H1 (cell line): ENCODE results near the gene ROPN1. TPM values are rescaled to one million over a fixed set of nuclear protein-coding genes. Genes with fewer than 3 reads are reported as not detected.

Source experiments
- CTCF ChIA-PET: fragments of 300-600 bp; sonication (Branson Sonifier 250); formaldehyde crosslinking; loops from one replicate; lab custom pipeline; 2021; ENCODE audit not compliant: partially characterized antibody; lab: Charles Lee
- POLR2A ChIA-PET: fragments of 300-600 bp; sonication (Branson Sonifier 250); formaldehyde crosslinking; loops from one replicate; lab custom pipeline; 2021; ENCODE audit warnings: inconsistent platforms; ENCODE audit not compliant: partially characterized antibody; lab: Charles Lee
- DNase-seq, 2 experiments: peaks; one replicate each; pipeline versions ENCODE4 v3.0.0 to v3.0.0-alpha.2; 2010 to 2022; ENCODE audit warnings: low spot score in 2 of 2, low read depth in 1 of 2, mixed read lengths in 1 of 2
- FAIRE-seq: peaks from 2 replicates; lab custom pipeline; 2011; peaks lifted over from hg19 to GRCh38; lab: Jason Lieb, UNC
- H2AFZ ChIP-seq: 2 replicates; pipeline ENCODE4 v1.8.1; 2012; ENCODE audit warnings: low read length, inconsistent platforms
- H2AK5ac ChIP-seq: 2 replicates; pipeline ENCODE4 v1.6.1; 2013; ENCODE audit warnings: low read depth, low read length
- H2BK120ac ChIP-seq: replicated peaks from 2 replicates; pipeline ENCODE3; 2013; ENCODE audit warnings: low read depth, low read length, inconsistent platforms
- H2BK12ac ChIP-seq: 2 replicates; pipeline ENCODE4 v1.6.1; 2013; ENCODE audit warnings: low read depth, low read length
- H2BK15ac ChIP-seq: 2 replicates; pipeline ENCODE4 v1.6.1; 2013; ENCODE audit warnings: low read length
- H2BK20ac ChIP-seq: 2 replicates; pipeline ENCODE4 v1.6.1; 2013; ENCODE audit warnings: low read length
- H2BK5ac ChIP-seq: 2 replicates; pipeline ENCODE4 v1.6.1; 2013; ENCODE audit warnings: low read depth, low read length
- H3K14ac ChIP-seq: 2 replicates; pipeline ENCODE4 v1.6.1; 2013; ENCODE audit warnings: inconsistent platforms; ENCODE audit not compliant: insufficient read length
- H3K18ac ChIP-seq: 2 replicates; pipeline ENCODE4 v1.6.1; 2013; ENCODE audit warnings: low read length; ENCODE audit errors: extremely low read depth
- H3K23ac ChIP-seq: 2 replicates; pipeline ENCODE4 v1.6.1; 2013; ENCODE audit warnings: inconsistent platforms; ENCODE audit not compliant: insufficient read length
- H3K23me2 ChIP-seq: 2 replicates; pipeline ENCODE4 v1.6.1; 2013; ENCODE audit warnings: low read depth, low read length
- H3K27ac ChIP-seq: 2 replicates; pipeline ENCODE4 v1.6.1; 2011; ENCODE audit warnings: low read depth, low read length, inconsistent platforms
- H3K27me3 ChIP-seq, 4 experiments: replicated peaks in 1 of 4; 1 replicate in 1 of 4; 2 replicates in 3 of 4; pipeline versions ENCODE4 v1.6.1 to v1.8.1; 2011 to 2013; ENCODE audit warnings: low read length in 3 of 4, mild to moderate bottlenecking in 3 of 4, inconsistent platforms in 2 of 4, mixed read lengths in 2 of 4, moderate library complexity in 1 of 4; ENCODE audit not compliant: control insufficient read depth in 3 of 4, insufficient read depth in 3 of 4; ENCODE audit errors: extremely low read depth in 1 of 4
- H3K36me3 ChIP-seq, 4 experiments: 2 replicates each; pipeline versions ENCODE4 v1.6.1 to v1.8.1; 2011 to 2013; ENCODE audit warnings: mild to moderate bottlenecking in 4 of 4, low read length in 3 of 4, moderate library complexity in 2 of 4, control low read depth in 1 of 4, inconsistent platforms in 1 of 4; ENCODE audit not compliant: insufficient read depth in 4 of 4, control insufficient read depth in 2 of 4
- H3K4ac ChIP-seq: replicated peaks from 2 replicates; pipeline ENCODE3; 2013; ENCODE audit warnings: low read length, low read depth, mixed read lengths, inconsistent platforms; ENCODE audit not compliant: insufficient read length
- H3K4me1 ChIP-seq, 4 experiments: replicated peaks in 1 of 4; 1 replicate in 1 of 4; 2 replicates in 3 of 4; pipeline versions ENCODE4 v1.6.1 to v1.8.1; 2011 to 2013; ENCODE audit warnings: low read length in 3 of 4, inconsistent platforms in 2 of 4, mixed read lengths in 1 of 4; ENCODE audit not compliant: insufficient read depth in 4 of 4, control insufficient read depth in 3 of 4
- H3K4me2 ChIP-seq, 2 experiments: 2 replicates each; pipeline versions ENCODE4 v1.6.1 to v1.8.1; 2011 to 2013; ENCODE audit warnings: low read depth in 2 of 2, low read length in 2 of 2, control low read depth in 1 of 2, inconsistent platforms in 1 of 2, mild to moderate bottlenecking in 1 of 2; ENCODE audit not compliant: insufficient read depth in 1 of 2
- H3K4me3 ChIP-seq, 4 experiments: fragments of 200-600, 300-600 bp in 1 of 4; sonication (generic), shearing (Covaris generic), sonication (Bioruptor Twin) in 1 of 4; 2 replicates each; pipeline versions ENCODE4 v1.5.1 to v1.8.1; 2011 to 2016; ENCODE audit warnings: low read length in 4 of 4, low read depth in 3 of 4, control low read depth in 2 of 4, inconsistent platforms in 2 of 4, mild to moderate bottlenecking in 2 of 4, mixed read lengths in 1 of 4, moderate library complexity in 1 of 4; ENCODE audit not compliant: insufficient read depth in 2 of 4; ENCODE audit errors: extremely low read depth in 1 of 4
- H3K56ac ChIP-seq: replicated peaks from 2 replicates; pipeline ENCODE3; 2013; ENCODE audit warnings: low read depth, mild to moderate bottlenecking, mixed read lengths, low read length, inconsistent platforms; ENCODE audit not compliant: insufficient read length
- H3K79me1 ChIP-seq: 2 replicates; pipeline ENCODE4 v1.6.1; 2013; ENCODE audit warnings: low read depth, low read length, control low read depth
- H3K79me2 ChIP-seq, 2 experiments: 2 replicates each; pipeline versions ENCODE4 v1.6.1 to v1.8.1; 2012 to 2013; ENCODE audit warnings: low read length in 2 of 2, mild to moderate bottlenecking in 2 of 2, inconsistent platforms in 1 of 2; ENCODE audit not compliant: insufficient read depth in 2 of 2, control insufficient read depth in 1 of 2
- H3K9ac ChIP-seq, 4 experiments: replicated peaks in 1 of 4; 1 replicate in 1 of 4; 2 replicates in 3 of 4; pipeline versions ENCODE4 v1.6.1 to v1.8.1; 2011 to 2013; ENCODE audit warnings: low read depth in 3 of 4, low read length in 3 of 4, control low read depth in 2 of 4, mild to moderate bottlenecking in 2 of 4, moderate library complexity in 2 of 4, inconsistent platforms in 1 of 4; ENCODE audit errors: extremely low read depth in 1 of 4
- H3K9me3 ChIP-seq, 2 experiments: 2 replicates each; pipeline versions ENCODE4 v1.6.1 to v1.8.1; 2012 to 2013; ENCODE audit warnings: mild to moderate bottlenecking in 2 of 2, moderate library complexity in 2 of 2, control low read depth in 1 of 2, inconsistent platforms in 1 of 2, low read depth in 1 of 2, low read length in 1 of 2, mixed read lengths in 1 of 2; ENCODE audit not compliant: insufficient read depth in 2 of 2
- H4K20me1 ChIP-seq, 2 experiments: replicated peaks in 1 of 2; 2 replicates each; pipeline versions ENCODE3 to v1.8.1; 2011 to 2013; ENCODE audit warnings: inconsistent platforms in 2 of 2, low read length in 2 of 2, mild to moderate bottlenecking in 1 of 2; ENCODE audit not compliant: insufficient read depth in 2 of 2, control insufficient read depth in 1 of 2
- H4K5ac ChIP-seq: 2 replicates; pipeline ENCODE4 v1.6.1; 2013; ENCODE audit warnings: low read length, low read depth, mixed read lengths, inconsistent platforms; ENCODE audit not compliant: insufficient read length
- H4K8ac ChIP-seq: 2 replicates; pipeline ENCODE4 v1.8.0; 2013; ENCODE audit warnings: mild to moderate bottlenecking, moderate library complexity, low read length, inconsistent platforms; ENCODE audit not compliant: insufficient read depth; ENCODE audit errors: extremely low read depth
- H4K91ac ChIP-seq: replicated peaks from 2 replicates; pipeline ENCODE3; 2013; ENCODE audit warnings: low read length, mixed read lengths, inconsistent platforms; ENCODE audit not compliant: insufficient read length
- ASH2L ChIP-seq: fragments of 200-600, 300-600 bp; sonication (generic); IDR thresholded peaks from one replicate; pipeline ENCODE4 v1.7.1; 2017; ENCODE audit warnings: low read length
- CHD2 ChIP-seq: IDR thresholded peaks from 2 replicates; pipeline ENCODE4 v1.6.1; 2012; ENCODE audit warnings: low read length, improper control_type of control experiment
- MAFK ChIP-seq: IDR thresholded peaks from 2 replicates; pipeline ENCODE4 v1.6.1; 2012; ENCODE audit warnings: low read depth, mild to moderate bottlenecking, improper control_type of control experiment, low read length
- MAX ChIP-seq: IDR thresholded peaks from 2 replicates; pipeline ENCODE4 v1.6.1; 2012; ENCODE audit warnings: inconsistent platforms
- PHF8 ChIP-seq: fragments of 200-600 bp; sonication (generic); conservative IDR thresholded peaks from 2 replicates; pipeline ENCODE4 v1.7.1; 2012; ENCODE audit warnings: low read depth, mild to moderate bottlenecking, inconsistent platforms, low read length, moderate library complexity
- RBBP5 ChIP-seq: IDR thresholded peaks from 2 replicates; pipeline ENCODE4 v1.7.1; 2012; ENCODE audit warnings: low read depth, mild to moderate bottlenecking, inconsistent platforms, low read length, moderate library complexity, borderline replicate concordance
- SIN3A ChIP-seq, 2 experiments: IDR thresholded peaks in 1 of 2; conservative IDR thresholded peaks in 1 of 2; 2 replicates each; pipeline ENCODE4 v1.6.1; 2011 to 2012; ENCODE audit warnings: low read length in 2 of 2, improper control_type of control experiment in 1 of 2, low read depth in 1 of 2, mild to moderate bottlenecking in 1 of 2
- SIRT6 ChIP-seq: IDR thresholded peaks from one replicate; pipeline ENCODE4 v1.7.1; 2012; ENCODE audit warnings: low read length, inconsistent platforms
- SP2 ChIP-seq: IDR thresholded peaks from 2 replicates; pipeline ENCODE4 v1.6.1; 2012; ENCODE audit warnings: mild to moderate bottlenecking, low read length, inconsistent platforms
- SP4 ChIP-seq: IDR thresholded peaks from 2 replicates; pipeline ENCODE4 v1.6.1; 2012; ENCODE audit warnings: low read length, inconsistent platforms
- SRF ChIP-seq: IDR thresholded peaks from 2 replicates; pipeline ENCODE4 v1.6.1; 2011; ENCODE audit warnings: mild to moderate bottlenecking, low read depth, low read length, moderate library complexity
- TAF7 ChIP-seq: optimal IDR thresholded peaks from 2 replicates; pipeline ENCODE3; 2011; ENCODE audit warnings: low read depth, mild to moderate bottlenecking, inconsistent platforms, low read length, moderate library complexity, borderline replicate concordance
- WGBS, 2 experiments: shearing (Covaris generic) in 1 of 2; methylation state at CpG; one replicate each; pipeline versions ENCODE4 v1.1.6 to v1.1.7; 2013 to 2015; ENCODE audit warnings: low lambda C conversion rate in 2 of 2, mixed read lengths in 2 of 2, inconsistent platforms in 1 of 2, low coverage in 1 of 2, missing lambda C conversion rate in 1 of 2; ENCODE audit not compliant: insufficient replicate concordance in 2 of 2, insufficient coverage in 1 of 2, insufficient read length in 1 of 2; ENCODE audit errors: extremely low coverage in 1 of 2, missing lambda C conversion rate in 1 of 2; 5-methylcytosine and 5-hydroxymethylcytosine counted together
- polyA plus RNA-seq, 7 experiments: library from polyadenylated mRNA; depleted of rRNA in 3 of 7; stranded (reverse) in 5 of 7; unstranded in 2 of 7; fragments of >200 nt in 5 of 7; fragments of 200-250 nt in 2 of 7; gene quantifications; 1 replicate in 5 of 7; 2 replicates in 1 of 7; 4 replicates in 1 of 7; pipeline versions ENCODE4 v1.2.1 to v1.2.3, GENCODE V29; 2011 to 2013; ENCODE audit warnings: missing spikeins in 2 of 7, mixed read lengths in 2 of 7
- total RNA-seq: library from RNA; stranded (reverse); fragmentation: NEBNext Ultra II Directional; extraction: Animal tissue kit (Norgen Biotek cat#: 25700); gene quantifications from 2 replicates; pipeline ENCODE4 v1.2.1, GENCODE V29; 2021
- TF ChIP-seq, protein P1 (sequence below): IDR thresholded peaks from 2 replicates; pipeline ENCODE4 v1.6.1; 2012; ENCODE audit warnings: inconsistent platforms

Gene ROPN1
- total and polyA plus RNA-seq, 2 of the 8 experiments (the other 6 are each of a cell fraction or from before 2014, with no cell fraction given) = 0.03 TPM; not detected in 1

DNA sequence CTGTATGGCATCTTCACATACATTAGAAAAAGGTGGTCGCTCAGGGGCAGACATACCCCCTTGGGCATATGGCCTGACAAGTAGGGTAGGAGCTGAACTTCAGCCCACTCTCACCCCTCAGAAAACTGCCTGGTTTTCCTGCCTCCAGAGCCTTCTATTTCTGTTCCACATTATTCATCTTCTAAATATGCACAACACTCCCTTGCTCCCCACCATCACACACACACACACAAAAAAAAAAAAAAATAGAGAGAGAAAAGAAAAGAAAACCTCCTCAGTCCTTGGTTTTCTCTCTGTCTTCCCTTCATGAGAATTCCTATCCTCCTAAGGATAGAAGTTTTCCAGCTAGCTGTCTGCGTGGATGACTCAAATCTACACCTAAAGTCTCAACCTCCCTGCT lies 5.6 kb upstream of the ROPN1 start:
- TF ChIP-seq RBBP5 (no peak), SP4 (no peak), ASH2L (no peak), MAFK (no peak), SIRT6 (no peak), SP2 (no peak), MAX (no peak), SIN3A (conservative IDR thresholded peaks at IDR 0.05 in 1 of 2, IDR thresholded peaks at IDR 0.05 in 1 of 2; ENCODE audit: low read depth in 1 of 2, low read length in 2 of 2) (no peak), PHF8 (no peak), TAF7 (no peak), CHD2 (no peak), SRF (no peak)
- TF ChIP-seq, protein P1, sequence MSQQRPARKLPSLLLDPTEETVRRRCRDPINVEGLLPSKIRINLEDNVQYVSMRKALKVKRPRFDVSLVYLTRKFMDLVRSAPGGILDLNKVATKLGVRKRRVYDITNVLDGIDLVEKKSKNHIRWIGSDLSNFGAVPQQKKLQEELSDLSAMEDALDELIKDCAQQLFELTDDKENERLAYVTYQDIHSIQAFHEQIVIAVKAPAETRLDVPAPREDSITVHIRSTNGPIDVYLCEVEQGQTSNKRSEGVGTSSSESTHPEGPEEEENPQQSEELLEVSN = no peak
- H3K4me2 ChIP-seq = no peak overlapping the region
- no peak overlapping the region for H3K23ac ChIP-seq
- H3K18ac ChIP-seq = no peak overlapping the region
- no peaks in the 10 kb centered on the region; the same call in 1 of the 2 replicates for H3K23me2 ChIP-seq
- H4K91ac ChIP-seq = no peak overlapping the region
- no peak for FAIRE-seq
- no peak overlapping the region for H2BK5ac ChIP-seq
- no peak overlapping the region for H2BK120ac ChIP-seq
- H3K79me2 ChIP-seq = no peaks in the 10 kb centered on the region
- no peak overlapping the region for H3K56ac ChIP-seq
- H3K9ac ChIP-seq = no peak overlapping the region
- no peak overlapping the region for H4K8ac ChIP-seq
- H3K4ac ChIP-seq = no peak overlapping the region
- H3K36me3 ChIP-seq = no peaks in the 10 kb centered on the region
- H2AFZ ChIP-seq = no peak overlapping the region
- no peaks in the 10 kb centered on the region for H3K4me1 ChIP-seq
- no peak overlapping the region for H2AK5ac ChIP-seq
- no peak overlapping the region for H3K27ac ChIP-seq
- H3K27me3 ChIP-seq = peaks cover 0 to 5% (median 3%) of the 10 kb centered on the region in 4 experiments; a peak in 3 of 7 replicates
- ChIA-PET POLR2A (no interaction called here), CTCF (interaction anchor here (1.1 kb wide), 1 partner anchor 82 kb away, joined by 3 read pairs; no protein-coding TSS in a partner anchor)
- no peak overlapping the region for H2BK12ac ChIP-seq
- H2BK20ac ChIP-seq = no peak overlapping the region
- H4K5ac ChIP-seq = no peak overlapping the region
- WGBS, 2 experiments = 87% methylated on average over 2 of the region's 2 CpGs; no CpG with 5 or more reads in 1 of the 2 experiments
- no peak for DNase-seq
- no peak overlapping the region for H3K4me3 ChIP-seq
- no peaks in the 10 kb centered on the region for H3K79me1 ChIP-seq
- no peak overlapping the region for H2BK15ac ChIP-seq
- no peaks in the 10 kb centered on the region for H3K9me3 ChIP-seq
- H3K14ac ChIP-seq = no peak overlapping the region
- no peaks in the 10 kb centered on the region for H4K20me1 ChIP-seq
